Activated CD4-positive, alpha-beta T cell treated with anti-CD3 and anti-CD28 coated beads, Interleukin-2, amount 10 ng/mL, durations not matched to agents 7 days and 5 days (primary cell): ENCODE measurements around the gene SPECC1L. TPM values are rescaled to one million over a fixed set of nuclear protein-coding genes. Genes with fewer than 3 reads are reported as not detected.

Source experiments
- CTCF ChIA-PET: fragments of 350-600 bp; sonication (Branson Sonifier 250); formaldehyde crosslinking; loops from one replicate; lab custom pipeline; 2021; ENCODE audit warnings: antibody characterized with exemption; lab: Charles Lee
- POLR2A ChIA-PET: fragments of 350-600 bp; sonication (Branson Sonifier 250); formaldehyde crosslinking; loops from one replicate; lab custom pipeline; 2021; ENCODE audit warnings: antibody characterized with exemption; lab: Charles Lee
- DNase-seq: peaks from one replicate; pipeline ENCODE4 v3.0.0-alpha.2; 2020
- H3K27ac Mint-ChIP-seq: one replicate; pipeline ENCODE4 v1.8.0; 2021; ENCODE audit warnings: mild to moderate bottlenecking, moderate library complexity, mixed read lengths
- H3K27me3 Mint-ChIP-seq: one replicate; pipeline ENCODE4 v1.8.0; 2021; ENCODE audit warnings: mixed read lengths
- H3K36me3 Mint-ChIP-seq: one replicate; pipeline ENCODE4 v1.8.0; 2021; ENCODE audit warnings: low read depth, mixed read lengths
- H3K4me1 Mint-ChIP-seq: one replicate; pipeline ENCODE4 v1.8.0; 2021; ENCODE audit warnings: mixed read lengths
- H3K4me3 Mint-ChIP-seq: one replicate; pipeline ENCODE4 v1.8.0; 2021; ENCODE audit warnings: mild to moderate bottlenecking, moderate library complexity, mixed read lengths
- H3K9me3 Mint-ChIP-seq: one replicate; pipeline ENCODE4 v1.8.0; 2021; ENCODE audit warnings: mixed read lengths
- total RNA-seq, 2 experiments: library from RNA; stranded (reverse); gene quantifications; one replicate each; pipeline ENCODE4 v1.2.3, GENCODE V29; 2021

Gene SPECC1L
- total RNA-seq, 2 experiments from 2014 or later: 53.1 to 59.5 TPM

- CTCF ChIA-PET: interaction anchor here (0.7 to 2.2 kb wide), 3 partner anchors 10 to 87 kb away, joined by 3 to 9 read pairs (median 3); no protein-coding TSS in a partner anchor
- Mint-ChIP-seq H3K4me1 (peaks cover 79% of the 10 kb centered on the region), H3K9me3 (no peaks in the 10 kb centered on the region), H3K4me3 (no peak overlapping the region), H3K27me3 (no peaks in the 10 kb centered on the region), H3K27ac (peak overlapping the region; percentile 78), H3K36me3 (peaks cover 27% of the 10 kb centered on the region)
- DNase-seq: no peak
- POLR2A ChIA-PET: no interaction called here
These were observed 165.9 kb downstream of the SPECC1L start for GRCh38 chr22:24436553-24436952.

- Mint-ChIP-seq H3K27ac (peak overlapping the region; percentile 63), H3K4me3 (no peak overlapping the region), H3K36me3 (peaks cover 27% of the 10 kb centered on the region), H3K4me1 (peaks cover 74% of the 10 kb centered on the region), H3K27me3 (no peaks in the 10 kb centered on the region), H3K9me3 (no peaks in the 10 kb centered on the region)
- ChIA-PET POLR2A (no interaction called here), CTCF (interaction anchor here (0.7 to 1.5 kb wide), 2 partner anchors 9 to 86 kb away, joined by 3 to 5 read pairs; partner anchors contain the start of gene ADORA2A)
- DNase-seq: no peak
These were observed 166.5 kb downstream of the SPECC1L start for GRCh38 chr22:24437091-24437490.

- peaks cover 67% of the 10 kb centered on the region for H3K4me1 Mint-ChIP-seq
- peak overlapping the region; percentile 70 for H3K27ac Mint-ChIP-seq
- peak; percentile 37 for DNase-seq
- no peaks in the 10 kb centered on the region for H3K9me3 Mint-ChIP-seq
- CTCF ChIA-PET: interaction anchor here (1.2 to 1.5 kb wide), 2 partner anchors 10 to 13 kb away, joined by 5 read pairs; partner anchors contain the start of gene ADORA2A
- no peaks in the 10 kb centered on the region for H3K27me3 Mint-ChIP-seq
- POLR2A ChIA-PET: no interaction called here
- H3K4me3 Mint-ChIP-seq: no peak overlapping the region
- H3K36me3 Mint-ChIP-seq: peaks cover 33% of the 10 kb centered on the region
These were observed 167.2 kb downstream of the SPECC1L start for GRCh38 chr22:24437741-24438328.

- Mint-ChIP-seq H3K27ac (no peak overlapping the region), H3K4me3 (no peak overlapping the region), H3K4me1 (peaks cover 48% of the 10 kb centered on the region), H3K9me3 (no peaks in the 10 kb centered on the region), H3K36me3 (peaks cover 37% of the 10 kb centered on the region), H3K27me3 (no peaks in the 10 kb centered on the region)
- no peak for DNase-seq
- CTCF ChIA-PET: interaction anchor here (0.6 kb wide), 1 partner anchor 54 kb away, joined by 4 read pairs; no protein-coding TSS in a partner anchor
- POLR2A ChIA-PET: no interaction called here
These were observed 169.7 kb downstream of the SPECC1L start for GRCh38 chr22:24440270-24440717.

GRCh38 chr22:24440718-24441405 is 170.2 kb downstream of the SPECC1L start:
- POLR2A ChIA-PET: no interaction called here
- Mint-ChIP-seq H3K4me1 (peaks cover 44% of the 10 kb centered on the region), H3K9me3 (no peaks in the 10 kb centered on the region), H3K27me3 (no peaks in the 10 kb centered on the region), H3K4me3 (no peak overlapping the region), H3K36me3 (peaks cover 37% of the 10 kb centered on the region), H3K27ac (no peak overlapping the region)
- CTCF ChIA-PET: interaction anchor here (0.6 to 1.0 kb wide), 2 partner anchors 9 to 55 kb away, joined by 3 to 4 read pairs; no protein-coding TSS in a partner anchor
- DNase-seq: no peak

GRCh38 chr22:24441406-24442351 is 171.0 kb downstream of the SPECC1L start:
- Mint-ChIP-seq H3K4me1 (peaks cover 41% of the 10 kb centered on the region), H3K36me3 (peaks cover 37% of the 10 kb centered on the region), H3K27me3 (no peaks in the 10 kb centered on the region), H3K27ac (no peak overlapping the region), H3K4me3 (no peak overlapping the region), H3K9me3 (no peaks in the 10 kb centered on the region)
- ChIA-PET POLR2A (no interaction called here), CTCF (interaction anchor here (1.0 to 1.4 kb wide), 2 partner anchors 10 to 18 kb away, joined by 3 read pairs; no protein-coding TSS in a partner anchor)
- no peak for DNase-seq

GRCh38 chr22:24442352-24442744 is 171.7 kb downstream of the SPECC1L start:
- Mint-ChIP-seq H3K27ac (no peak overlapping the region), H3K27me3 (no peaks in the 10 kb centered on the region), H3K9me3 (no peaks in the 10 kb centered on the region), H3K4me3 (no peak overlapping the region), H3K36me3 (peaks cover 37% of the 10 kb centered on the region), H3K4me1 (peaks cover 34% of the 10 kb centered on the region)
- POLR2A ChIA-PET: no interaction called here
- CTCF ChIA-PET: interaction anchor here (1.4 kb wide), 1 partner anchor 18 kb away, joined by 3 read pairs; no protein-coding TSS in a partner anchor
- no peak for DNase-seq

GRCh38 chr22:24443668-24444067 is 173.0 kb downstream of the SPECC1L start:
- no peaks in the 10 kb centered on the region for H3K27me3 Mint-ChIP-seq
- DNase-seq: no peak
- ChIA-PET CTCF (interaction anchor here (1.0 to 1.3 kb wide), 3 partner anchors 8 to 32 kb away, joined by 3 to 4 read pairs (median 3); no protein-coding TSS in a partner anchor), POLR2A (no interaction called here)
- no peak overlapping the region for H3K27ac Mint-ChIP-seq
- H3K4me1 Mint-ChIP-seq: peaks cover 25% of the 10 kb centered on the region
- peaks cover 33% of the 10 kb centered on the region for H3K36me3 Mint-ChIP-seq
- no peak overlapping the region for H3K4me3 Mint-ChIP-seq
- H3K9me3 Mint-ChIP-seq: no peaks in the 10 kb centered on the region

GRCh38 chr22:24444251-24444650 is 173.6 kb downstream of the SPECC1L start:
- Mint-ChIP-seq H3K4me3 (no peak overlapping the region), H3K9me3 (no peaks in the 10 kb centered on the region), H3K4me1 (peaks cover 23% of the 10 kb centered on the region), H3K36me3 (peaks cover 30% of the 10 kb centered on the region), H3K27ac (no peak overlapping the region), H3K27me3 (no peaks in the 10 kb centered on the region)
- POLR2A ChIA-PET: no interaction called here
- CTCF ChIA-PET: interaction anchor here (1.0 to 1.3 kb wide), 2 partner anchors 9 to 10 kb away, joined by 3 to 4 read pairs; no protein-coding TSS in a partner anchor
- DNase-seq: no peak

- Mint-ChIP-seq H3K36me3 (peaks cover 29% of the 10 kb centered on the region), H3K4me3 (no peak overlapping the region), H3K4me1 (peaks cover 19% of the 10 kb centered on the region), H3K27me3 (no peaks in the 10 kb centered on the region), H3K9me3 (no peaks in the 10 kb centered on the region), H3K27ac (no peak overlapping the region)
- CTCF ChIA-PET: interaction anchor here (0.6 to 1.3 kb wide), 4 partner anchors 9 to 42 kb away, joined by 3 to 4 read pairs (median 3); no protein-coding TSS in a partner anchor
- DNase-seq: no peak
- POLR2A ChIA-PET: no interaction called here
These were observed 174.3 kb downstream of the SPECC1L start for GRCh38 chr22:24444729-24445466.

GRCh38 chr22:24445481-24446259 is 175.0 kb downstream of the SPECC1L start:
- POLR2A ChIA-PET: no interaction called here
- no peaks in the 10 kb centered on the region for H3K9me3 Mint-ChIP-seq
- no peak for DNase-seq
- no peaks in the 10 kb centered on the region for H3K27me3 Mint-ChIP-seq
- peaks cover 26% of the 10 kb centered on the region for H3K36me3 Mint-ChIP-seq
- CTCF ChIA-PET: interaction anchor here (0.6 to 1.8 kb wide), 6 partner anchors 9 to 99 kb away, joined by 3 to 5 read pairs (median 3); no protein-coding TSS in a partner anchor
- no peak overlapping the region for H3K4me3 Mint-ChIP-seq
- peaks cover 15% of the 10 kb centered on the region for H3K4me1 Mint-ChIP-seq
- H3K27ac Mint-ChIP-seq: no peak overlapping the region
